Measurements from ENCODE around the gene TMEM273. TPM values are rescaled to one million over a fixed set of nuclear protein-coding genes. Genes with fewer than 3 reads are reported as not detected.

TMEM273 gene
- total and polyA plus RNA-seq, 2 of the 4 experiments (the other 2 are of a cell fraction): not detected

DNA sequence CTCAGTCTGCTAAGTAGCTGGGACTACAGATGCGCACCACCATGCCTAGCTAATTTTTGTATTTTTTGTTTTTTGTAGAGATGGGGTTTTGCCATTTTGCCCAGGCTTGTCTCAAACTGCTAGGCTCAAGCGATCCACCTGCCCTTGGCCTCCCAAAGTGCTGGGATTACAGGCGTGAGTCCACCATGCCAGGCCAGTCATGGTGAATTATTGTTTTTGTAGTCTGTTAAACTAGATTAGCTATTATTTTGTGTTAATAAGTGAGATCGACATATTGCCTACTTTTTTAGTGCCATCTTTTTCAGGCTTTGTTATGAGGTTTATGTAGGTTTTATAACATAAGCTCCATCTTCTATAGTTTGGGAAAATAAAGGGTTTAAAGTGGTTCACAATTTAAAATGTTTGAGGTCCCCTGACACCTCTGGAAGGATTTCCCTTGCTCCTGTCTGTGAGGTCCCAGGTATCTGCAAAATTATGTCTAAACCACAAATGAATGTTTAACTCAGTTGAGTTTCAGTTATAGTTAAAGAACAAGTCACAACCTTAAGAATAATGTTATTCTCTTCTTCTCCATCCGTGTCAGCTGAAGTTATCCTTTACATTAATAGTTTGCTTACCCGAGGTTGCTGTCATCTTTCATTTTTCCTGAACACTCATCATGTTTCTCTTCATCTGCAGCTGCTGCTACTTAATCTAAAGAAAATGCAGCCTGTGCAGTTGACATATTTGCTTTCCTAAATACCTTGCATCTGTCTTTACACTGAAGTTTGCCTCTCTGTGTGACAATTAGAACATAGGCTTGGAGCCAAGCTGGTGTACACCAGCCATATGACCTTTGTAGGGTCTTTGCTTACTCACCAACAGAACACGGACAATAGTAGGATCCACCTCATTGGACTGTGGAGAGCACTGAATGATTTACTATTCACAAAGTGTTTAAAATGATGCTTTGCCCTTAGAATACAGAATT is 63.9 kb downstream of the TMEM273 start:
- dilution Hi-C loops (cut with HindIII; ENCODE audit: low sequenced_read_pairs, unreplicated experiment) (no loop called here), in situ Hi-C loops (cut with MboI; ENCODE audit: low sequenced_read_pairs) (no loop called here), intact Hi-C loops (cut with micrococcal nuclease) (no loop called here)
- Histone ChIP-seq H2BK5ac (ENCODE audit: low read depth, low read length, poor library complexity, severe bottlenecking) (no peak overlapping the region), H3K56ac (ENCODE audit: extremely low read depth, insufficient read depth, low read length) (no peak overlapping the region), H3K27ac (ENCODE audit: insufficient read depth, low read length) (no peak overlapping the region), H3K79me1 (ENCODE audit: low read depth in 1 of 2, low read length in 2 of 2) (no peaks in the 10 kb centered on the region), H2AK5ac (ENCODE audit: low read depth, low read length) (no peak overlapping the region), H4K5ac (ENCODE audit: low read depth, low read length) (no peak overlapping the region), H3K23ac (ENCODE audit: low read depth, low read length) (no peak overlapping the region), H2BK120ac (ENCODE audit: low read depth, low read length) (no peak overlapping the region), H3K27me3 (ENCODE audit: control insufficient read depth, insufficient read depth, low read length) (peaks cover 16% of the 10 kb centered on the region), H2BK15ac (ENCODE audit: low read depth, low read length) (no peak overlapping the region), H3K4me2 (ENCODE audit: low read depth, low read length) (no peak overlapping the region), H3K9me3 (ENCODE audit: control insufficient read depth, insufficient read depth, low read length) (no peaks in the 10 kb centered on the region; the same call in 1 of the 2 replicates), H3K4me1 (ENCODE audit: control insufficient read depth, insufficient read depth, low read length) (no peaks in the 10 kb centered on the region), H3K18ac (ENCODE audit: low read depth, low read length) (no peak overlapping the region), H3K36me3 (ENCODE audit: control insufficient read depth, insufficient read depth, low read length) (no peaks in the 10 kb centered on the region), H2AFZ (replicated peaks; ENCODE audit: low read length, poor library complexity) (no peak overlapping the region), H4K8ac (ENCODE audit: low read depth in 2 of 2, low read length in 2 of 2) (no peak overlapping the region), H2BK20ac (ENCODE audit: low read depth, low read length) (no peak overlapping the region), H3K9ac (ENCODE audit: low read depth, low read length) (no peak overlapping the region), H4K91ac (ENCODE audit: insufficient read depth, low read depth, low read length) (no peak overlapping the region), H3K4me3 (ENCODE audit: insufficient read depth, low read depth, low read length) (no peak overlapping the region), H4K20me1 (ENCODE audit: insufficient read depth, low read length) (no peaks in the 10 kb centered on the region), H2AK9ac (replicated peaks; ENCODE audit: low read depth, low read length, poor library complexity) (no peak overlapping the region), H3K4ac (ENCODE audit: low read depth, low read length) (no peak overlapping the region), H3K9me1 (ENCODE audit: insufficient read depth, low read length) (no peaks in the 10 kb centered on the region), H3K14ac (replicated peaks; ENCODE audit: low read depth, low read length) (no peak overlapping the region)
- DNase-seq: no peak
- POLR2A ChIA-PET (ENCODE audit: unreplicated experiment): no interaction called here
- TF ChIP-seq RCOR1 (IDR thresholded peaks at IDR 0.05; ENCODE audit: insufficient replicate concordance, low read length): no peak
- TF ChIP-seq RAD21 (IDR thresholded peaks at IDR 0.05; ENCODE audit: low read length): no peak
- no peak for TF ChIP-seq FOS (IDR thresholded peaks at IDR 0.05; ENCODE audit: low read depth, low read length)
- no peak for TF ChIP-seq CEBPB (IDR thresholded peaks at IDR 0.05; ENCODE audit: low read depth, low read length)
- TF ChIP-seq, protein P1, sequence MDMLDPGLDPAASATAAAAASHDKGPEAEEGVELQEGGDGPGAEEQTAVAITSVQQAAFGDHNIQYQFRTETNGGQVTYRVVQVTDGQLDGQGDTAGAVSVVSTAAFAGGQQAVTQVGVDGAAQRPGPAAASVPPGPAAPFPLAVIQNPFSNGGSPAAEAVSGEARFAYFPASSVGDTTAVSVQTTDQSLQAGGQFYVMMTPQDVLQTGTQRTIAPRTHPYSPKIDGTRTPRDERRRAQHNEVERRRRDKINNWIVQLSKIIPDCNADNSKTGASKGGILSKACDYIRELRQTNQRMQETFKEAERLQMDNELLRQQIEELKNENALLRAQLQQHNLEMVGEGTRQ (IDR thresholded peaks at IDR 0.05; ENCODE audit: low read depth, low read length): no peak
- TF ChIP-seq POLR2A (IDR thresholded peaks at IDR 0.05; ENCODE audit: low read depth, low read length): no peak
- TF ChIP-seq MXI1 (IDR thresholded peaks at IDR 0.05; ENCODE audit: borderline replicate concordance, low read depth, low read length): no peak
- TF ChIP-seq, protein P2, sequence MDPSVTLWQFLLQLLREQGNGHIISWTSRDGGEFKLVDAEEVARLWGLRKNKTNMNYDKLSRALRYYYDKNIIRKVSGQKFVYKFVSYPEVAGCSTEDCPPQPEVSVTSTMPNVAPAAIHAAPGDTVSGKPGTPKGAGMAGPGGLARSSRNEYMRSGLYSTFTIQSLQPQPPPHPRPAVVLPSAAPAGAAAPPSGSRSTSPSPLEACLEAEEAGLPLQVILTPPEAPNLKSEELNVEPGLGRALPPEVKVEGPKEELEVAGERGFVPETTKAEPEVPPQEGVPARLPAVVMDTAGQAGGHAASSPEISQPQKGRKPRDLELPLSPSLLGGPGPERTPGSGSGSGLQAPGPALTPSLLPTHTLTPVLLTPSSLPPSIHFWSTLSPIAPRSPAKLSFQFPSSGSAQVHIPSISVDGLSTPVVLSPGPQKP (IDR thresholded peaks at IDR 0.05; ENCODE audit: borderline replicate concordance, low read depth, low read length): no peak
- no peak for TF ChIP-seq RFX5 (IDR thresholded peaks at IDR 0.05; ENCODE audit: low read depth, low read length)
- TF ChIP-seq SMC3 (IDR thresholded peaks at IDR 0.05; ENCODE audit: low read depth, low read length): no peak
- no peak for TF ChIP-seq BHLHE40 (IDR thresholded peaks at IDR 0.05; ENCODE audit: low read depth, low read length)
- TF ChIP-seq CHD1 (IDR thresholded peaks at IDR 0.05; ENCODE audit: low read depth, low read length): no peak
- TF ChIP-seq, protein P3, sequence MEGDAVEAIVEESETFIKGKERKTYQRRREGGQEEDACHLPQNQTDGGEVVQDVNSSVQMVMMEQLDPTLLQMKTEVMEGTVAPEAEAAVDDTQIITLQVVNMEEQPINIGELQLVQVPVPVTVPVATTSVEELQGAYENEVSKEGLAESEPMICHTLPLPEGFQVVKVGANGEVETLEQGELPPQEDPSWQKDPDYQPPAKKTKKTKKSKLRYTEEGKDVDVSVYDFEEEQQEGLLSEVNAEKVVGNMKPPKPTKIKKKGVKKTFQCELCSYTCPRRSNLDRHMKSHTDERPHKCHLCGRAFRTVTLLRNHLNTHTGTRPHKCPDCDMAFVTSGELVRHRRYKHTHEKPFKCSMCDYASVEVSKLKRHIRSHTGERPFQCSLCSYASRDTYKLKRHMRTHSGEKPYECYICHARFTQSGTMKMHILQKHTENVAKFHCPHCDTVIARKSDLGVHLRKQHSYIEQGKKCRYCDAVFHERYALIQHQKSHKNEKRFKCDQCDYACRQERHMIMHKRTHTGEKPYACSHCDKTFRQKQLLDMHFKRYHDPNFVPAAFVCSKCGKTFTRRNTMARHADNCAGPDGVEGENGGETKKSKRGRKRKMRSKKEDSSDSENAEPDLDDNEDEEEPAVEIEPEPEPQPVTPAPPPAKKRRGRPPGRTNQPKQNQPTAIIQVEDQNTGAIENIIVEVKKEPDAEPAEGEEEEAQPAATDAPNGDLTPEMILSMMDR (conservative IDR thresholded peaks at IDR 0.05; ENCODE audit: low read depth, low read length): no peak
- TF ChIP-seq MAFK (IDR thresholded peaks at IDR 0.05; ENCODE audit: low read depth, low read length): no peak
- no peak for TF ChIP-seq NFE2L2 (IDR thresholded peaks at IDR 0.05; ENCODE audit: low read depth, low read length)
- no peak for ATAC-seq (ENCODE audit: low read depth)
- WGBS, 2 experiments (ENCODE audit: extremely low coverage in 2 of 2, insufficient read length in 1 of 2): 90% methylated on average over 2 of the region's 7 CpGs; no CpG with 5 or more reads in 1 of the 2 experiments
- BruUV-seq (replicated peaks): no TSS peak
- CTCF ChIA-PET: no interaction called here
